Heart left ventricle (tissue), 16 donors: ENCODE measurements around the gene IL20RA. TPM values are rescaled to one million over a fixed set of nuclear protein-coding genes. Genes with fewer than 3 reads are reported as not detected.

Experiments used
- ATAC-seq, 4 donors: fragments of 200-7000 bp; cut with Tn5 transposase; one replicate each; pipeline ENCODE4 v1.9.1; 2020 to 2022; ENCODE audit warnings: moderate library complexity in 4 of 4, mild to moderate bottlenecking in 3 of 4, moderate number of reproducible peaks in 1 of 4
- DNase-seq, 5 donors: peaks; one replicate each; pipeline ENCODE4 v3.0.0-alpha.2; 2020
- H3K27ac ChIP-seq, 12 donors: fragments of 200-600 bp; sonication (generic) in 4 of 12; one replicate each; pipeline versions ENCODE4 v1.5.0 to v1.8.0; 2016 to 2022; ENCODE audit warnings: mild to moderate bottlenecking in 2 of 12
- H3K27me3 ChIP-seq, 9 donors: fragments of 200-600 bp; sonication (generic) in 2 of 9; one replicate each; pipeline versions ENCODE4 v1.5.1 to v1.8.0; 2016 to 2022; ENCODE audit warnings: mild to moderate bottlenecking in 3 of 9
- H3K36me3 ChIP-seq, 9 donors: fragments of 200-600 bp; sonication (generic) in 2 of 9; one replicate each; pipeline versions ENCODE4 v1.5.0 to v1.8.0; 2018 to 2022; ENCODE audit warnings: mild to moderate bottlenecking in 2 of 9
- H3K4me1 ChIP-seq, 12 donors: fragments of 200-600 bp; sonication (generic) in 4 of 12; one replicate each; pipeline versions ENCODE4 v1.5.0 to v1.8.0; 2016 to 2022; ENCODE audit warnings: mild to moderate bottlenecking in 3 of 12
- H3K4me3 ChIP-seq, 12 donors: fragments of 200-600 bp; sonication (generic) in 4 of 12; one replicate each; pipeline versions ENCODE4 v1.5.0 to v1.8.0; 2017 to 2022; ENCODE audit warnings: mild to moderate bottlenecking in 9 of 12, moderate library complexity in 4 of 12
- H3K9me3 ChIP-seq, 12 donors: fragments of 200-600 bp; sonication (generic) in 4 of 12; one replicate each; pipeline versions ENCODE4 v1.5.0 to v1.8.0; 2016 to 2022; ENCODE audit warnings: mild to moderate bottlenecking in 1 of 12
- CTCF ChIP-seq, 12 donors: fragments of 200-600 bp; sonication (generic) in 4 of 12; IDR thresholded peaks; one replicate each; pipeline versions ENCODE4 v1.5.0 to v1.8.0; 2018 to 2022; ENCODE audit warnings: antibody characterized with exemption in 12 of 12, mild to moderate bottlenecking in 5 of 12
- POLR2A ChIP-seq, 2 donors: fragments of 450-650 bp; IDR thresholded peaks; one replicate each; pipeline ENCODE4 v1.6.1; 2017; ENCODE audit warnings: antibody characterized with exemption in 2 of 2, mild to moderate bottlenecking in 2 of 2, moderate library complexity in 2 of 2
- WGBS, 4 donors: extraction: QIAGEN DNeasy Blood & Tissue Kit in 2 of 4; methylation state at CpG; one replicate each; pipeline versions ENCODE4 v1.1.5 to v1.1.7; 2013 to 2018; 5-methylcytosine and 5-hydroxymethylcytosine counted together
- intact Hi-C, 10 donors: fragments of 100-400 bp; cut with DNase I; formaldehyde crosslinking; loops; one replicate each; pipeline versions ENCODE4 v1.11.1 to v1.14.2; 2022
- polyA plus RNA-seq, 2 donors: library from polyadenylated mRNA; stranded (reverse); fragments of 200-250 nt; gene quantifications; one replicate each; pipeline ENCODE4 v1.2.3, GENCODE V29; 2013
- total RNA-seq, 9 donors: library from RNA; depleted of rRNA in 2 of 9; stranded (reverse); fragments of >200 nt in 2 of 9; fragmentation: NEBNext Ultra II Directional in 3 of 9; extraction: Animal tissue kit (Norgen Biotek cat#: 25700) in 3 of 9; gene quantifications; one replicate each; pipeline versions ENCODE4 v1.1.0 to v1.2.4, GENCODE V29; 2016 to 2023
- donor health status: ischemic (EF 13 %, LVEDD 7.1; RV severe dilation, severe dysfunction).
- donor health status: healthy with polysubstance abuse.
- donor health status: DM: no; HTN: yes; CAD: no.
- donor health status: DM: no; HTN: no; CAD: no.
- donor health status: ischemic (EF 25% LVEDD 6.9; RV normal size, moderate dysfunction).
- donor health status: ischemic (EF 25% LVEDD 5.7; RV mildly dilated, moderate dysfunction).
- donor health status: healthy.
- donor health status: DM: yes; HTN: yes; CAD: no.
- donor health status: ischemic (EF 35%, LVEDD 5.7; RV mildly dilated, moderate dysfunction).
- donor health status: nonischemic (EF 11% LVEDD 7.7; RV severe dilation, severe dysfunction).
- donor health status: DM: yes; HTN: yes; CAD: no.
- donor health status: PGD.
- donor health status: ischemic (EF 29% LVEDD 5.4; RV normal size, mild dysfunction).
- donor health status: nonischemic (EF 23%, LVEDD 6.1; RV moderate dilation, normal function).

IL20RA gene
- total and polyA plus RNA-seq, 11 donors = 0.19 to 6.9 (median 1.3) TPM

DNA sequence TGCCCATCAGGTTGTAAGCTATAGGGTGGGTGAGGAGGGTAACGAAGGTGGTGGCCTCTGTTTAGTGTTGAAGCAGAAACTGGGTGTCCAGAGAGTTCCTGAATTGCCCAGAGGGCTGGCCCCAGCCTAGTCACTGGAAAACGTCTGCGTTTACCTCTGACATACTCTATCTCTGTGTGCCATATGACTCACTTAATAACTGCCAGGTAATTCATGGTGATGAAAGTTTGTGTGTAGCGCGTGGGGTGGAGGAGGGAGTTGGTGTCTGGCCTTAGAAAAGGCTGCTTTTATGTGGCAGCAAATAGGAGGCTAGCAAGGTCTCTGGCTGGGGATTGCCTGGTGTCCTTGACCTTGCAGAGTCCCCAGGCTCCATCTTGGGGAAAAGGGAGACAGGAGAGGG lies 75.3 kb downstream of the IL20RA start:
- 49 to 72% (median 56%) methylated on average over 5 of the region's 5 CpGs for whole genome bisulfite sequencing, 4 donors
- ATAC-seq = peak in 3 of 4 donors; percentile 59 to 67 (median 65)
- TF ChIP-seq POLR2A (IDR thresholded peaks at IDR 0.05) (no peak), CTCF (IDR thresholded peaks at IDR 0.05) (no peak)

GRCh38 chr6:136968837-136969236 lies 75.9 kb downstream of the IL20RA start:
- TF ChIP-seq POLR2A (IDR thresholded peaks at IDR 0.05) = no peak
- H3K36me3 ChIP-seq = no peaks in the 10 kb centered on the region
- intact Hi-C loops = loop anchor here in 8 of 10 donors (1.0 to 10.0 kb wide), 7 partner anchors 40 to 676 kb away; no protein-coding TSS in a partner anchor
- H3K9me3 ChIP-seq = no peaks in the 10 kb centered on the region
- H3K27ac ChIP-seq = peak overlapping the region in 8 of 12 donors; percentile 34 to 79 (median 59)
- H3K4me3 ChIP-seq = no peak overlapping the region
- peak; percentile 53 to 91 (median 75) for DNase-seq
- peaks cover 0 to 14% (median 1%) of the 10 kb centered on the region in 12 donors for H3K4me1 ChIP-seq
- H3K27me3 ChIP-seq = peaks cover 0 to 5% (median 0%) of the 10 kb centered on the region in 9 donors
- 26 to 30% (median 29%) methylated on average over 7 of the region's 7 CpGs for WGBS, 4 donors
- ATAC-seq = peak; percentile 73 to 88 (median 78)

More for the DNA sequence above, 75.3 kb downstream of the IL20RA start:
- Histone ChIP-seq H3K36me3 (no peaks in the 10 kb centered on the region), H3K9me3 (no peaks in the 10 kb centered on the region), H3K27ac (peak overlapping the region in 8 of 12 donors; percentile 34 to 79 (median 59)), H3K27me3 (peaks cover 0 to 5% (median 0%) of the 10 kb centered on the region in 9 donors), H3K4me3 (no peak overlapping the region), H3K4me1 (peaks cover 0 to 15% (median 0%) of the 10 kb centered on the region in 12 donors)
- DNase-seq = peak in 2 of 5 donors; percentile 39 to 44
- intact Hi-C loops = loop anchor here in 8 of 10 donors (2.0 to 10.0 kb wide), 6 partner anchors 43 to 675 kb away; no protein-coding TSS in a partner anchor

- Histone ChIP-seq H3K4me3 (no peak overlapping the region), H3K36me3 (no peaks in the 10 kb centered on the region), H3K9me3 (no peaks in the 10 kb centered on the region), H3K27ac (peak overlapping the region in 6 of 12 donors; percentile 37 to 79 (median 59)), H3K27me3 (peaks cover 0 to 5% (median 0%) of the 10 kb centered on the region in 9 donors), H3K4me1 (peaks cover 0 to 19% (median 2%) of the 10 kb centered on the region in 12 donors)
- DNase-seq = peak; percentile 49 to 77 (median 65)
- ATAC-seq = peak in 3 of 4 donors; percentile 71 to 76 (median 74)
- intact Hi-C loops = loop anchor here in 8 of 10 donors (1.0 to 10.0 kb wide), 7 partner anchors 41 to 677 kb away; no protein-coding TSS in a partner anchor
- TF ChIP-seq POLR2A (IDR thresholded peaks at IDR 0.05) (no peak), CTCF (IDR thresholded peaks at IDR 0.05) (peak; percentile 46 to 71 (median 60))
- WGBS, 4 donors = 51 to 56% (median 55%) methylated on average over 19 of the region's 19 CpGs
These were observed 76.7 kb downstream of the IL20RA start for GRCh38 chr6:136967876-136968752.

DNA sequence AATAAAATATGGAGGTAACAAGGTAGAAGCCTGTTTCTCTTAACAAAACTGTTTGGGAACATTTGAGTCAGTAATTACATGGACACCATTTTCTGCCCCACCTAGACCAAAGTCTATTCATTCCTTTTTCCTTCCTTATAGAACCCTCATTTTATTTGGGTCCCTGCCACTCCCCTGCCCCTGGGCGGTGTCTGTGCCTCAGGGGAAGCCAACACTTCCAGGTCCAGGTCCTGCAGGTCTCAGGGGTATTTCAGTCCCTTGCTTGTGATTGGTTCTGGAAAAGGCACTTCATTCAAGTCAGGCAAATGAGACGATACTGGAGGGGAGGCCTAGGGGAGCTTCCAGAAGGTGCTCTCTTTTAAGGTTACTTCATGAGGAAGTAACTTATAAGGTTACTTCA lies 80.4 kb downstream of the IL20RA start:
- peaks cover 0 to 28% (median 4%) of the 10 kb centered on the region in 12 donors for H3K4me1 ChIP-seq
- ATAC-seq = no peak
- intact Hi-C loops = loop anchor here in 5 of 10 donors (5.0 to 10.0 kb wide), 4 partner anchors 50 to 680 kb away; no protein-coding TSS in a partner anchor
- H3K36me3 ChIP-seq = no peaks in the 10 kb centered on the region
- H3K4me3 ChIP-seq = no peak overlapping the region
- 74 to 83% (median 79%) methylated on average over 2 of the region's 2 CpGs for WGBS, 4 donors
- H3K9me3 ChIP-seq = no peaks in the 10 kb centered on the region
- TF ChIP-seq POLR2A (IDR thresholded peaks at IDR 0.05) (no peak), CTCF (IDR thresholded peaks at IDR 0.05) (no peak)
- DNase-seq = no peak
- peaks cover 0 to 5% (median 0%) of the 10 kb centered on the region in 9 donors for H3K27me3 ChIP-seq
- peak overlapping the region in 2 of 12 donors; percentile 50 to 69 for H3K27ac ChIP-seq
